Measurements from ENCODE around the gene PAK5. TPM values are rescaled to one million over a fixed set of nuclear protein-coding genes. Genes with fewer than 3 reads are reported as not detected.

Gene PAK5
- polyA plus RNA-seq, 1 donor (not counting 4 experiments of a cell fraction or from before 2014, with no cell fraction given) = not detected

DNA sequence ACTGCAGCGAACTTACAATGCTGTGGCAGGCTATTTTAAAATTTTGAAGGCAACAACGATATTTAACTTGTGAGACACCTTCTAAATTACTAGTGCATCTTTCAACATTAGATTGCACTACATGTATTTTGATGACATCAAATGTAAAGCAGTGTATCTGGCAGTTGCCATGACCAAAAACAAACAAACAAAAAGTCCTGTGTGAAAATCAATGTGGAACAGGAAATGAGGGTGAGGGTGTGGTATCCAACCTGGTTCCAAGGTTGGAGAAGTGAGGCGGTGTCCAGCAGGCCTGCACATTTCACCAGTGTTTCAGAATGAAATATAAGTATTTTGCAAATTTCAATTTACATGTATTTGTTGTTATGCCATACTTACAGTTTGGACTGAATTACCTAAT is 212.5 kb downstream of the PAK5 start:
- no peak overlapping the region for H3K27ac ChIP-seq (ENCODE audit: control insufficient read depth, insufficient read depth, low read length)
- no peaks in the 10 kb centered on the region for H3K9me1 ChIP-seq (ENCODE audit: control insufficient read depth, extremely low read depth, insufficient read depth, low read length)
- H3K27me3 ChIP-seq (ENCODE audit: control insufficient read depth, extremely low read depth, insufficient read depth, low read length) = no peaks in the 10 kb centered on the region
- H3K9ac ChIP-seq (ENCODE audit: control insufficient read depth, extremely low read depth, insufficient read depth, low read length) = no peak overlapping the region
- DNase-seq (ENCODE audit: low read depth, low spot score) = no peak
- dilution Hi-C loops (cut with MboI; ENCODE audit: extremely low pct_ligation_motif_present, low sequenced_read_pairs) = no loop called here
- H4K20me1 ChIP-seq (ENCODE audit: control insufficient read depth, extremely low read depth, insufficient read depth, low read length) = no peaks in the 10 kb centered on the region
- no peak overlapping the region for H3K4me2 ChIP-seq (ENCODE audit: control insufficient read depth, extremely low read depth, insufficient read depth, low read depth, low read length)
- H3K9me3 ChIP-seq (ENCODE audit: control insufficient read depth, low read depth, low read length) = no peaks in the 10 kb centered on the region
- TF ChIP-seq, protein P1, sequence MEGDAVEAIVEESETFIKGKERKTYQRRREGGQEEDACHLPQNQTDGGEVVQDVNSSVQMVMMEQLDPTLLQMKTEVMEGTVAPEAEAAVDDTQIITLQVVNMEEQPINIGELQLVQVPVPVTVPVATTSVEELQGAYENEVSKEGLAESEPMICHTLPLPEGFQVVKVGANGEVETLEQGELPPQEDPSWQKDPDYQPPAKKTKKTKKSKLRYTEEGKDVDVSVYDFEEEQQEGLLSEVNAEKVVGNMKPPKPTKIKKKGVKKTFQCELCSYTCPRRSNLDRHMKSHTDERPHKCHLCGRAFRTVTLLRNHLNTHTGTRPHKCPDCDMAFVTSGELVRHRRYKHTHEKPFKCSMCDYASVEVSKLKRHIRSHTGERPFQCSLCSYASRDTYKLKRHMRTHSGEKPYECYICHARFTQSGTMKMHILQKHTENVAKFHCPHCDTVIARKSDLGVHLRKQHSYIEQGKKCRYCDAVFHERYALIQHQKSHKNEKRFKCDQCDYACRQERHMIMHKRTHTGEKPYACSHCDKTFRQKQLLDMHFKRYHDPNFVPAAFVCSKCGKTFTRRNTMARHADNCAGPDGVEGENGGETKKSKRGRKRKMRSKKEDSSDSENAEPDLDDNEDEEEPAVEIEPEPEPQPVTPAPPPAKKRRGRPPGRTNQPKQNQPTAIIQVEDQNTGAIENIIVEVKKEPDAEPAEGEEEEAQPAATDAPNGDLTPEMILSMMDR (optimal IDR thresholded peaks at IDR 0.05 in 1 of 3, IDR thresholded peaks at IDR 0.05 in 1 of 3, conservative IDR thresholded peaks at IDR 0.05 in 1 of 3; ENCODE audit: extremely low read depth in 1 of 3, insufficient read depth in 2 of 3, low read length in 3 of 3) = no peak
- TF ChIP-seq EZH2 (IDR thresholded peaks at IDR 0.05; ENCODE audit: low read length) = no peak
- H3K79me2 ChIP-seq (ENCODE audit: control insufficient read depth, insufficient read depth, low read length) = no peaks in the 10 kb centered on the region
- no peak for FAIRE-seq
- H3K4me1 ChIP-seq (ENCODE audit: control insufficient read depth, extremely low read depth, insufficient read depth, low read length) = no peaks in the 10 kb centered on the region
- no peak overlapping the region for H3K4me3 ChIP-seq (ENCODE audit: control insufficient read depth in 2 of 3, extremely low read depth in 1 of 3, insufficient read depth in 2 of 3, low read depth in 1 of 3, low read length in 3 of 3)
- no peaks in the 10 kb centered on the region for H3K36me3 ChIP-seq (ENCODE audit: control insufficient read depth in 2 of 2, extremely low read depth in 1 of 2, insufficient read depth in 2 of 2, low read length in 2 of 2)
- H2AFZ ChIP-seq (ENCODE audit: control insufficient read depth, low read length) = no peak overlapping the region

DNA sequence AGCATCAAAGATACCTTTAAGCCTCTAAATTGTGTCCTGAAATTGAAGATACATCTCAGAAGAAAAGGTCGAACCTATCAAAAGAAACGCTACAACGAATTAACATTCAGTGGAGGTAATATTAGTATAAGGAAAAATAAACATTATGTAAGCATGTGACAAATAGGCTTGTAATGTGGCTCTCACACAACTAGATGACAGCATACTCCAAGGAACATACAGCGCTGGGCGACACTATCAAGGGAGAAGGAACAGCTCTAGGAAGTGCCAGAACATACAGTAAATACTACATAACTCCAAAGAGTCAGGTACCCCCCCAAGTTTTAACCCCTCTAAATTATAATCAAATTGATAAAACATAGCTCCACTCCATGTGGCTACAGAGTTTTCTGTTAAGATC is 220.9 kb downstream of the PAK5 start:
- Histone ChIP-seq H3K27ac (ENCODE audit: control insufficient read depth, insufficient read depth, low read length) (no peak overlapping the region), H3K27me3 (ENCODE audit: control insufficient read depth, extremely low read depth, insufficient read depth, low read length) (no peaks in the 10 kb centered on the region), H2AFZ (ENCODE audit: control insufficient read depth, low read length) (no peak overlapping the region), H3K4me3 (ENCODE audit: control insufficient read depth in 2 of 3, extremely low read depth in 1 of 3, insufficient read depth in 2 of 3, low read depth in 1 of 3, low read length in 3 of 3) (no peak overlapping the region), H3K4me1 (ENCODE audit: control insufficient read depth, extremely low read depth, insufficient read depth, low read length) (no peaks in the 10 kb centered on the region), H4K20me1 (ENCODE audit: control insufficient read depth, extremely low read depth, insufficient read depth, low read length) (no peaks in the 10 kb centered on the region), H3K36me3 (ENCODE audit: control insufficient read depth in 2 of 2, extremely low read depth in 1 of 2, insufficient read depth in 2 of 2, low read length in 2 of 2) (no peaks in the 10 kb centered on the region), H3K4me2 (ENCODE audit: control insufficient read depth, extremely low read depth, insufficient read depth, low read depth, low read length) (no peak overlapping the region), H3K9ac (ENCODE audit: control insufficient read depth, extremely low read depth, insufficient read depth, low read length) (no peak overlapping the region), H3K9me3 (ENCODE audit: control insufficient read depth, low read depth, low read length) (no peaks in the 10 kb centered on the region), H3K9me1 (ENCODE audit: control insufficient read depth, extremely low read depth, insufficient read depth, low read length) (no peaks in the 10 kb centered on the region), H3K79me2 (ENCODE audit: control insufficient read depth, insufficient read depth, low read length) (no peaks in the 10 kb centered on the region)
- DNase-seq (ENCODE audit: low read depth, low spot score) = no peak
- dilution Hi-C loops (cut with MboI; ENCODE audit: extremely low pct_ligation_motif_present, low sequenced_read_pairs) = no loop called here
- FAIRE-seq = no peak
- TF ChIP-seq EZH2 (IDR thresholded peaks at IDR 0.05; ENCODE audit: low read length) = no peak
- TF ChIP-seq, protein P1 (optimal IDR thresholded peaks at IDR 0.05 in 1 of 3, IDR thresholded peaks at IDR 0.05 in 1 of 3, conservative IDR thresholded peaks at IDR 0.05 in 1 of 3; ENCODE audit: extremely low read depth in 1 of 3, insufficient read depth in 2 of 3, low read length in 3 of 3) = peak; percentile 37 to 64 (median 57)
